ENCODE measurements around the gene MYO3B. TPM values are rescaled to one million over a fixed set of nuclear protein-coding genes. Genes with fewer than 3 reads are reported as not detected.
A peak's percentile ranks its signal among the peaks of the same experiment; 100 is the strongest.

The MYO3B gene
- total RNA-seq, 1 donor from 2014 or later = 9.1 TPM

DNA sequence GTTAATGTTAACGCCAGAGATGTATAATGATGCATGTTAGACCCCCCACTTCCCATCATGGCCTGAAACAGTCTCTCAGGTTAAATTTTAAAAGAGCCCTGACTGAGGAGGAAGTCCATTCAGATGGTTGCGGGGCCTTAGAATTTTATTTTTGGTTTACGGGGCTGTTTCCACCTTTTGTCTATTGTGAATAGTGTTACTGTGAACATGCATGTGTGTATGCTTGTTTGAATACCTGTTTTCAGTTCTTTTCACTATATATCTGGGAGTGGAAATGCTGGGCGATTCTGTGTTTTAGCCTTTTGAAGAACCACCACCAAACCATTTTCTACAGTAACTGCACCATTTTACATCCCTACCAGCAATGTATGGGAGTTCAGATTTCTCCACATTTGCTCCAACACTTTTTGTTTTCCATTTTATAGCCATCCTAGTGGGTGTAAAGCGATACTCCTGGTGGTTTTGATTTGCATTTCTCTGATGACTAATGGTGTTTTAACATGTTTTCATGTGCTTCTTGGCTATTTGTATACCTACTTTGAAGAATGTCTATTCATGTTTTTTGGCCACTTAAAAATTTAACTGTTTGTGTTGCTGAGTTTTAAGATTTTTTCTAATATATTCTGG lies 133.0 kb downstream of the MYO3B start:
- DNase-seq (ENCODE audit: low spot score in 2 of 2, unreplicated experiment in 2 of 2) = no peak
- Mint-ChIP-seq H3K27ac (no peak overlapping the region), H3K36me3 (no peaks in the 10 kb centered on the region), H3K4me1 (peaks cover 16% of the 10 kb centered on the region), H3K9me3 (no peaks in the 10 kb centered on the region), H3K4me3 (no peak overlapping the region), H3K27me3 (ENCODE audit: low read depth) (no peaks in the 10 kb centered on the region)
- TF ChIP-seq CTCF (IDR thresholded peaks at IDR 0.05; ENCODE audit: unreplicated experiment) = no peak

- peaks cover 7% of the 10 kb centered on the region for H3K9me3 Mint-ChIP-seq
- no peaks in the 10 kb centered on the region for H3K27me3 Mint-ChIP-seq (ENCODE audit: low read depth)
- H3K27ac Mint-ChIP-seq = peak overlapping the region; percentile 3
- DNase-seq (ENCODE audit: low spot score in 2 of 2, unreplicated experiment in 2 of 2) = no peak
- H3K4me3 Mint-ChIP-seq = no peak overlapping the region
- no peak for TF ChIP-seq CTCF (IDR thresholded peaks at IDR 0.05; ENCODE audit: unreplicated experiment)
- no peaks in the 10 kb centered on the region for H3K36me3 Mint-ChIP-seq
- H3K4me1 Mint-ChIP-seq = peaks cover 13% of the 10 kb centered on the region
Observed at GRCh38 chr2:170313347-170313991, 135.5 kb downstream of the MYO3B start.

GRCh38 chr2:170313992-170314348 lies 136.0 kb downstream of the MYO3B start:
- H3K36me3 Mint-ChIP-seq = no peaks in the 10 kb centered on the region
- H3K27ac Mint-ChIP-seq = no peak overlapping the region
- H3K4me1 Mint-ChIP-seq = peaks cover 13% of the 10 kb centered on the region
- no peak for TF ChIP-seq CTCF (IDR thresholded peaks at IDR 0.05; ENCODE audit: unreplicated experiment)
- H3K27me3 Mint-ChIP-seq (ENCODE audit: low read depth) = no peaks in the 10 kb centered on the region
- no peak overlapping the region for H3K4me3 Mint-ChIP-seq
- no peak for DNase-seq (ENCODE audit: low spot score in 2 of 2, unreplicated experiment in 2 of 2)
- H3K9me3 Mint-ChIP-seq = peaks cover 11% of the 10 kb centered on the region

GRCh38 chr2:170314744-170315447 lies 136.9 kb downstream of the MYO3B start:
- H3K4me1 Mint-ChIP-seq = peaks cover 9% of the 10 kb centered on the region
- peaks cover 20% of the 10 kb centered on the region for H3K9me3 Mint-ChIP-seq
- no peak for DNase-seq (ENCODE audit: low spot score in 2 of 2, unreplicated experiment in 2 of 2)

DNA sequence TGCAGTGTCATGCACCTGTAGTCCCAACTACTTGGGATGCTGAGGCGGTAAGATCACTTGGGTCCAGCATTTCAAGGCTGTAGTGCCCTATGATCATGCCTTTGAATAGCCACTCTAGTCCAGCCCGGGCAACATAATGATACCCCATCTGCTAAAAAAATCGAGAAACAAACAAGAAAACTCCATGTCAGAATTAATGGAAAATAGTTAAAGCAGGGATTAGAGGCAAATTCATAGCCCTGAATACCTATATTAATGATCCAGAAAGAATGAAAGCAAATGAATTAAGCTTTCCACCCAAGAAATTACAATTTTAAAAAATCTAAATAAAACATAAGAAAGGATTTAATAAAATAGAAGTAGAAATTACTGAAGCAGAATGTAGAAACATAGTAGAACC lies 143.0 kb downstream of the MYO3B start:
- Mint-ChIP-seq H3K27me3 (ENCODE audit: low read depth) (no peaks in the 10 kb centered on the region), H3K4me3 (no peak overlapping the region), H3K4me1 (peaks cover 2% of the 10 kb centered on the region), H3K36me3 (peaks cover 12% of the 10 kb centered on the region), H3K27ac (no peak overlapping the region), H3K9me3 (peaks cover 27% of the 10 kb centered on the region)
- DNase-seq (ENCODE audit: low spot score in 2 of 2, unreplicated experiment in 2 of 2) = no peak
- TF ChIP-seq CTCF (IDR thresholded peaks at IDR 0.05; ENCODE audit: unreplicated experiment) = no peak

More at GRCh38 chr2:170314744-170315447, 136.9 kb downstream of the MYO3B start:
- H3K27me3 Mint-ChIP-seq (ENCODE audit: low read depth) = no peaks in the 10 kb centered on the region
- no peak for TF ChIP-seq CTCF (IDR thresholded peaks at IDR 0.05; ENCODE audit: unreplicated experiment)
- peaks cover 6% of the 10 kb centered on the region for H3K36me3 Mint-ChIP-seq
- H3K4me3 Mint-ChIP-seq = no peak overlapping the region
- H3K27ac Mint-ChIP-seq = no peak overlapping the region
